WERI-Rb-1 (cell line): ENCODE results near the gene BPI.

Experiments
- DNase-seq: peaks from one replicate; pipeline ENCODE4 v3.0.0-alpha.2; 2020
- H3K27ac ChIP-seq: fragments of 250-450 bp; sonication (Bioruptor Pico); 2 replicates; pipeline ENCODE4 v1.5.1; 2020; ENCODE audit warnings: mild to moderate bottlenecking, moderate library complexity
- H3K27me3 ChIP-seq: fragments of 250-450 bp; sonication (Bioruptor Pico); 2 replicates; pipeline ENCODE4 v1.5.1; 2021; ENCODE audit warnings: mild to moderate bottlenecking, low read depth, moderate library complexity; ENCODE audit not compliant: insufficient read depth, severe bottlenecking
- H3K36me3 ChIP-seq: fragments of 250-450 bp; sonication (Bioruptor Pico); 2 replicates; pipeline ENCODE4 v1.5.1; 2020; ENCODE audit warnings: mild to moderate bottlenecking, moderate library complexity
- H3K4me3 ChIP-seq: 2 replicates; pipeline ENCODE4 v1.5.1; 2011; ENCODE audit warnings: low read depth, mild to moderate bottlenecking, control low read depth, low read length
- H3K9me3 ChIP-seq: fragments of 250-450 bp; sonication (Bioruptor Pico); 2 replicates; pipeline ENCODE4 v1.5.1; 2021; ENCODE audit warnings: mild to moderate bottlenecking, moderate library complexity; ENCODE audit not compliant: severe bottlenecking
- TF ChIP-seq, protein P1 (sequence below): IDR thresholded peaks from 2 replicates; pipeline ENCODE4 v1.5.1; 2011; ENCODE audit warnings: low read depth, mild to moderate bottlenecking, control low read depth, inconsistent platforms, low read length

Gene BPI

GRCh38 chr20:38358556-38358955 is 54.6 kb downstream of the BPI start:
- TF ChIP-seq, protein P1, sequence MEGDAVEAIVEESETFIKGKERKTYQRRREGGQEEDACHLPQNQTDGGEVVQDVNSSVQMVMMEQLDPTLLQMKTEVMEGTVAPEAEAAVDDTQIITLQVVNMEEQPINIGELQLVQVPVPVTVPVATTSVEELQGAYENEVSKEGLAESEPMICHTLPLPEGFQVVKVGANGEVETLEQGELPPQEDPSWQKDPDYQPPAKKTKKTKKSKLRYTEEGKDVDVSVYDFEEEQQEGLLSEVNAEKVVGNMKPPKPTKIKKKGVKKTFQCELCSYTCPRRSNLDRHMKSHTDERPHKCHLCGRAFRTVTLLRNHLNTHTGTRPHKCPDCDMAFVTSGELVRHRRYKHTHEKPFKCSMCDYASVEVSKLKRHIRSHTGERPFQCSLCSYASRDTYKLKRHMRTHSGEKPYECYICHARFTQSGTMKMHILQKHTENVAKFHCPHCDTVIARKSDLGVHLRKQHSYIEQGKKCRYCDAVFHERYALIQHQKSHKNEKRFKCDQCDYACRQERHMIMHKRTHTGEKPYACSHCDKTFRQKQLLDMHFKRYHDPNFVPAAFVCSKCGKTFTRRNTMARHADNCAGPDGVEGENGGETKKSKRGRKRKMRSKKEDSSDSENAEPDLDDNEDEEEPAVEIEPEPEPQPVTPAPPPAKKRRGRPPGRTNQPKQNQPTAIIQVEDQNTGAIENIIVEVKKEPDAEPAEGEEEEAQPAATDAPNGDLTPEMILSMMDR, result no peak
- Histone ChIP-seq H3K27me3 (no peaks in the 10 kb centered on the region), H3K9me3 (no peaks in the 10 kb centered on the region)

DNA sequence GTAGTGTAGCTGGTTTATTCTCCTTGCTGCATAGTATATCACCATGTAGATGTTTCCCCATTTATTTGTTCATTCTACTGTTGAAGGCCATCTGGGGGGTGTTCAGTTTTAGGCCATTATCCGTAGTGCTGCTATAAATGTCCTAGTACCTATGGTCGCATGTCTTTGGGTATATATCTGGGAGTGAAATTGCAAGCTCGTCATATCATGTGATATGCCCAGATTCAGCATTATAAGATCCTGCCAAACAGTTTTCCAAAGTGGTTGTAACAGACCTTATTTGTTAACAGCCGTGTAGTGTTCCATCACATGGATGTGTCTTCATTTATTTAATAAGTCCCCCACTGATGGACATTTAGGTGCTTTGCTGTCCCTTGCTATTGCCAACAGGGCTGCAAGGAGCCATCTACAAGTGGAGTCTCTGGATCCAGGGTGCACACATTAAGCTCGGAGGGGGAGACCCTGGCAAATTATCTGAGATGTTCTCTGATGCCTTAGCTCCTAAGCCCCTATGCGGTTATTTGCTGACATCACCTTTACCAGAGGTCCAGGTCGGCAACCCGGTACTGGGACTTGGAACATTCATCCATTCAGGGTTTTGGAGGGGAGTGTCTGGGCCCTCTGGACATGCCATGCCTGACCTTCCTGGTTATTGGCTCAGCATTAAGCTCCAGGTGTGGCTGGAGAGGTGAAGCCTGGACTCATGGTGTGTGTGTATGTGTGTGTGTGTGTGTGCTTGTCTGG is 59.2 kb downstream of the BPI start:
- no peak for DNase-seq
- no peaks in the 10 kb centered on the region for H3K27me3 ChIP-seq
- no peak overlapping the region for H3K4me3 ChIP-seq
- no peaks in the 10 kb centered on the region for H3K36me3 ChIP-seq
- TF ChIP-seq, protein P1, result no peak
- H3K9me3 ChIP-seq, result no peaks in the 10 kb centered on the region
- no peak overlapping the region for H3K27ac ChIP-seq

More at GRCh38 chr20:38358556-38358955, 54.6 kb downstream of the BPI start:
- Histone ChIP-seq H3K4me3 (no peak overlapping the region), H3K27ac (no peak overlapping the region), H3K36me3 (no peaks in the 10 kb centered on the region)
- no peak for DNase-seq

DNA sequence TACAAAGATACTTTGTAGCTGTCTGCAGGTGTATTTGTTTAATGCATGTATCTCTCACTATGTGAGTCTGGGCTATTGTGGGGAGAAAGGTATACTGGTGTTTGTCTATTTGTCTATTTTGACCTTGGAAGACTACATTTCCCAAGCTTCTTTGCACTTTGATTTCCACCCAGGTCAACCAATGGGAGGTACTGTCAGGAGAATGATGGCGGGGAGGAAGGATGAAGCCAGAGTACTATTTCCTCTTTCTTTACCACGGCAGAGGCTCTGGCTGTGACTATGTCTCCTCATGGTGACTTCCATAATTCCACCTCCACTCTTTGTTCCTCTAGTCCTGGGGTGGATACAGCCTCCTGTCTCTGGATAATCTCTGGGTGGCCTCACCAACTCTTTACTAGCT is 65.4 kb downstream of the BPI start:
- no peak overlapping the region for H3K27ac ChIP-seq
- TF ChIP-seq, protein P1, result no peak
- H3K9me3 ChIP-seq, result no peaks in the 10 kb centered on the region
- no peak overlapping the region for H3K4me3 ChIP-seq
- DNase-seq, result no peak
- H3K27me3 ChIP-seq, result no peaks in the 10 kb centered on the region
- no peaks in the 10 kb centered on the region for H3K36me3 ChIP-seq

GRCh38 chr20:38372806-38373205 is 68.8 kb downstream of the BPI start:
- H3K36me3 ChIP-seq, result no peaks in the 10 kb centered on the region
- H3K27me3 ChIP-seq, result no peaks in the 10 kb centered on the region
- no peak for DNase-seq
- H3K4me3 ChIP-seq, result no peak overlapping the region
- TF ChIP-seq, protein P1, result no peak
- H3K27ac ChIP-seq, result no peak overlapping the region
- no peaks in the 10 kb centered on the region for H3K9me3 ChIP-seq

- no peaks in the 10 kb centered on the region for H3K36me3 ChIP-seq
- TF ChIP-seq, protein P1, result no peak
- H3K27ac ChIP-seq, result no peak overlapping the region
- DNase-seq, result no peak
- H3K9me3 ChIP-seq, result no peaks in the 10 kb centered on the region
- H3K4me3 ChIP-seq, result no peak overlapping the region
- H3K27me3 ChIP-seq, result no peaks in the 10 kb centered on the region
Observed at GRCh38 chr20:38373231-38373867, 69.4 kb downstream of the BPI start.

- Histone ChIP-seq H3K4me3 (no peak overlapping the region), H3K27me3 (no peaks in the 10 kb centered on the region), H3K27ac (no peak overlapping the region), H3K36me3 (no peaks in the 10 kb centered on the region), H3K9me3 (no peaks in the 10 kb centered on the region)
- DNase-seq, result no peak
- TF ChIP-seq, protein P1, result no peak
Observed at GRCh38 chr20:38373898-38374297, 69.9 kb downstream of the BPI start.
